HG03095 (cell line): ENCODE measurements around the gene AGPAT1.

Experiments used
- ATAC-seq: cut with Tn5 transposase; IDR thresholded peaks from one replicate; pipeline ENCODE4 v1.9.1; 2021; ENCODE audit warnings: moderate library complexity; ENCODE audit not compliant: unreplicated experiment

The AGPAT1 gene

GRCh38 chr6:32127409-32127716 is 48.5 kb downstream of the AGPAT1 start:
- no peak for ATAC-seq

- no peak for ATAC-seq
These were observed 49.0 kb downstream of the AGPAT1 start for GRCh38 chr6:32126880-32127279.

- ATAC-seq, result no peak
These were observed 52.2 kb downstream of the AGPAT1 start for GRCh38 chr6:32123681-32124080.

GRCh38 chr6:32120573-32121059 is 55.3 kb downstream of the AGPAT1 start:
- ATAC-seq, result no peak

- no peak for ATAC-seq
These were observed 56.9 kb downstream of the AGPAT1 start for GRCh38 chr6:32118782-32119628.
